ENCODE data around the gene C1QTNF9. TPM values are rescaled to one million over a fixed set of nuclear protein-coding genes. Genes with fewer than 3 reads are reported as not detected.

Gene C1QTNF9
- total RNA-seq, 4 donors from 2014 or later, result 0.53 TPM; not detected in 3

GRCh38 chr13:24284889-24285565 lies 24.4 kb upstream of the C1QTNF9 start:
- intact Hi-C loops (cut with DNase I; ENCODE audit: low total_unique reads), result no loop called here
- TF ChIP-seq, protein P1, sequence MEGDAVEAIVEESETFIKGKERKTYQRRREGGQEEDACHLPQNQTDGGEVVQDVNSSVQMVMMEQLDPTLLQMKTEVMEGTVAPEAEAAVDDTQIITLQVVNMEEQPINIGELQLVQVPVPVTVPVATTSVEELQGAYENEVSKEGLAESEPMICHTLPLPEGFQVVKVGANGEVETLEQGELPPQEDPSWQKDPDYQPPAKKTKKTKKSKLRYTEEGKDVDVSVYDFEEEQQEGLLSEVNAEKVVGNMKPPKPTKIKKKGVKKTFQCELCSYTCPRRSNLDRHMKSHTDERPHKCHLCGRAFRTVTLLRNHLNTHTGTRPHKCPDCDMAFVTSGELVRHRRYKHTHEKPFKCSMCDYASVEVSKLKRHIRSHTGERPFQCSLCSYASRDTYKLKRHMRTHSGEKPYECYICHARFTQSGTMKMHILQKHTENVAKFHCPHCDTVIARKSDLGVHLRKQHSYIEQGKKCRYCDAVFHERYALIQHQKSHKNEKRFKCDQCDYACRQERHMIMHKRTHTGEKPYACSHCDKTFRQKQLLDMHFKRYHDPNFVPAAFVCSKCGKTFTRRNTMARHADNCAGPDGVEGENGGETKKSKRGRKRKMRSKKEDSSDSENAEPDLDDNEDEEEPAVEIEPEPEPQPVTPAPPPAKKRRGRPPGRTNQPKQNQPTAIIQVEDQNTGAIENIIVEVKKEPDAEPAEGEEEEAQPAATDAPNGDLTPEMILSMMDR (IDR thresholded peaks at IDR 0.05), result no peak
- no peak for TF ChIP-seq POLR2A (IDR thresholded peaks at IDR 0.05)
- 87 to 89% methylated on average over 10 of the region's 10 CpGs for WGBS, 2 donors
- H3K4me3 ChIP-seq (ENCODE audit: low read depth, poor library complexity, severe bottlenecking), result no peak overlapping the region
- no peak for DNase-seq (ENCODE audit: low spot score in 2 of 2)

DNA sequence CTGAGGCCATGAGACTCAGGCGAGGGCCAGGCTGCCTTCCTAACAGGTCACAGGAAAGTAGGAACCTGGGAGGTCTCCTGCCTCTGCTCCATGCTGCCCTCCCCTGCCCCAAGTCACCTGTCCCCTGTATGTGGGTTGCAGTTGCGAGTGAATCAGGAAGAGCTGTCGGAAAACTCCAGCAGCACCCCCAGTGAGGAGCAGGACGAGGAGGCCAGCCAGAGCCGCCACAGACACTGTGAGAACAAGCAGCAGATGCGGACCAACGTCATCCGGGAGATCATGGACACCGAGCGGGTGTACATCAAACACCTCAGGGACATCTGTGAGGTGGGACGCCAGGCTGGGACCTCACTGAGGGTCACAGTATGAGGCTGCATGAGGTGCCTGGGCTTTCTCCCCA lies 22.8 kb upstream of the C1QTNF9 start:
- H3K4me3 ChIP-seq (ENCODE audit: low read depth, poor library complexity, severe bottlenecking), result no peak overlapping the region
- no peak for DNase-seq (ENCODE audit: low spot score in 2 of 2)
- intact Hi-C loops (cut with DNase I; ENCODE audit: low total_unique reads), result no loop called here
- TF ChIP-seq, protein P1 (IDR thresholded peaks at IDR 0.05), result no peak
- no peak for TF ChIP-seq POLR2A (IDR thresholded peaks at IDR 0.05)
- 88 to 93% methylated on average over 8 to 11 of the region's 11 CpGs for WGBS, 2 donors

- no peak for TF ChIP-seq POLR2A (IDR thresholded peaks at IDR 0.05)
- TF ChIP-seq, protein P1 (IDR thresholded peaks at IDR 0.05), result no peak
Observed at GRCh38 chr13:24287748-24288287, 21.6 kb upstream of the C1QTNF9 start.

DNA sequence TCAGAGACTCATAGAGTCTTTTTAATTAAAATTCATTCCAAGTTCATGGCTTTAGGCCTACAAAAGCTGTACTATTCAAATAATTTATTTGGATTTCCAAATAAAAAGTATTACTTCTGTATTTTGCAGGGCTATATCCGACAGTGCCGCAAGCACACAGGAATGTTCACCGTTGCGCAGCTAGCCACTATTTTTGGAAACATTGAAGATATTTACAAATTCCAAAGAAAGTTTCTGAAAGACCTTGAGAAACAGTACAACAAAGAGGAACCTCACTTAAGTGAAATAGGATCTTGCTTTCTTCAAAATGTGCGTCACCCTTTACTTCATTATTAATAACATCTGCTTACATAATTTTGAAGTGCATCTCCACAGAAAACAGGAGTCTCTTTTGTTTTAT lies 20.5 kb upstream of the C1QTNF9 start:
- 89 to 90% methylated on average over 5 of the region's 5 CpGs for whole genome bisulfite sequencing, 2 donors
- DNase-seq (ENCODE audit: low spot score in 2 of 2), result no peak
- intact Hi-C loops (cut with DNase I; ENCODE audit: low total_unique reads), result no loop called here
- H3K4me3 ChIP-seq (ENCODE audit: low read depth, poor library complexity, severe bottlenecking), result no peak overlapping the region
- TF ChIP-seq POLR2A (IDR thresholded peaks at IDR 0.05), result no peak
- TF ChIP-seq, protein P1 (IDR thresholded peaks at IDR 0.05), result no peak

More at GRCh38 chr13:24287748-24288287, 21.6 kb upstream of the C1QTNF9 start:
- no peak for DNase-seq (ENCODE audit: low spot score in 2 of 2)
- intact Hi-C loops (cut with DNase I; ENCODE audit: low total_unique reads), result no loop called here
- no peak overlapping the region for H3K4me3 ChIP-seq (ENCODE audit: low read depth, poor library complexity, severe bottlenecking)
- 92% methylated on average over 8 of the region's 8 CpGs for WGBS, 2 donors

DNA sequence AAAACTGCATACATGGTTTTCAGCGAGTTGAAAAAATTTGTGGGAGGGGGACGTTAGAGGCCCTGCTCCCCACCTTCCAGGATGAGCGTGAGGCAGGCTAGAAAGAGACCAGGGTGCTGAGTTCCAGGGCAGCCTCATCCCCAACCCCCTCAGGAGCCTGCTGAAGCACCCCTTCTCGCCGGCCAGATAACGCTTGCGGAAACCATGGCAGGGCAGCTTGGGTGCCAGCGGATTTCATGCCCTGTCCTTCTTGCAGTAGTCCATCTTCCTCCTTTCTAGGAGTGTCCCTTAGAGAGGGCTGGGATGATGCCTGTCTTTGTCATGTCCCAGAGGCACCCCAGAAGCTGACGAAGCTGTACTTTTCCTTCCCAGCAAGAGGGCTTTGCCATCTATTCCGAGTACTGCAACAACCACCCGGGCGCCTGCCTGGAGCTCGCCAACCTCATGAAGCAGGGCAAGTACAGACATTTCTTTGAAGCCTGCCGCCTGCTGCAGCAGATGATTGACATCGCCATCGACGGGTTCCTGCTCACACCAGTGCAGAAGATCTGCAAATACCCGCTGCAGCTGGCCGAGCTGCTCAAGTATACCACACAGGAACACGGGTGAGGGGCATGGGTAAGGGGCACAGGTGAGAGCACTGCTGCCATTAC lies 19.0 kb upstream of the C1QTNF9 start:
- TF ChIP-seq POLR2A (IDR thresholded peaks at IDR 0.05), result no peak
- TF ChIP-seq, protein P1 (IDR thresholded peaks at IDR 0.05), result no peak
- DNase-seq (ENCODE audit: low spot score in 2 of 2), result no peak
- H3K4me3 ChIP-seq (ENCODE audit: low read depth, poor library complexity, severe bottlenecking), result no peak overlapping the region
- 79 to 90% methylated on average over 20 of the region's 20 CpGs for WGBS, 2 donors
- intact Hi-C loops (cut with DNase I; ENCODE audit: low total_unique reads), result no loop called here

All from lower leg skin (tissue), 4 donors.